Measurements from ENCODE around the gene MYO18B.

DNA sequence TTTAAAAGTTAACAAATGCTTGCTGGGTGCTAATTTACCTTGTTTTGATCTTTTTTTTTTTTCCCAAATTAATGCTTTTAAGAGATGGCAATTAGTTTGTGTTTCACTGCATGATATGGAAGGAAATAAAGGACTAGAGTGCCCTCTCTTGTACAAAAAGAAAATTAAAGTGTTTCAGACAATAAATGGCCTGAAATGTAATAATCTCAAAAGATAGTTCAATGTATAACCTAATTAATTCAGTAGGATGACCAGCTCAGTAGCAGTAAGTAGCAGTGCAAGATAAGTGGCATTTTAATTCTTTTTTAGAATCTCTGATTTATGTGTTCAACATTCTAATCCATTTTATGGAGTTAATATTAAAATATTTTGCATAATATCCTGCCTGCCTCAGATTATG is 39.9 kb upstream of the MYO18B start:
- TF ChIP-seq POLR2A (IDR thresholded peaks at IDR 0.05; ENCODE audit: low read depth, low read length) (no peak), TAF1 (IDR thresholded peaks at IDR 0.05; ENCODE audit: low read depth, low read length) (no peak), POLR2AphosphoS5 (IDR thresholded peaks at IDR 0.05; ENCODE audit: low read depth, low read length) (no peak)
